GM20431 (cell line): Measurements from ENCODE around the gene HDAC4.

Source experiments
- in situ Hi-C: fragments of 300-500 bp; cut with MseI, MboI; formaldehyde crosslinking; loops from one replicate; pipeline ENCODE4 v1.15.0; 2020; ENCODE audit warnings: low sequenced_read_pairs; ENCODE audit not compliant: unreplicated experiment

HDAC4 gene

GRCh38 chr2:239215136-239215925 is 185.5 kb downstream of the HDAC4 start:
- in situ Hi-C loops = no loop called here

- in situ Hi-C loops = no loop called here
These were observed 186.1 kb downstream of the HDAC4 start for GRCh38 chr2:239214725-239215124.

- in situ Hi-C loops = no loop called here
These were observed 187.1 kb downstream of the HDAC4 start for GRCh38 chr2:239213643-239214101.

GRCh38 chr2:239212929-239213642 is 187.7 kb downstream of the HDAC4 start:
- in situ Hi-C loops = no loop called here

- in situ Hi-C loops = no loop called here
These were observed 188.5 kb downstream of the HDAC4 start for GRCh38 chr2:239212121-239212928.

- in situ Hi-C loops = no loop called here
These were observed 189.3 kb downstream of the HDAC4 start for GRCh38 chr2:239211396-239212094.

DNA sequence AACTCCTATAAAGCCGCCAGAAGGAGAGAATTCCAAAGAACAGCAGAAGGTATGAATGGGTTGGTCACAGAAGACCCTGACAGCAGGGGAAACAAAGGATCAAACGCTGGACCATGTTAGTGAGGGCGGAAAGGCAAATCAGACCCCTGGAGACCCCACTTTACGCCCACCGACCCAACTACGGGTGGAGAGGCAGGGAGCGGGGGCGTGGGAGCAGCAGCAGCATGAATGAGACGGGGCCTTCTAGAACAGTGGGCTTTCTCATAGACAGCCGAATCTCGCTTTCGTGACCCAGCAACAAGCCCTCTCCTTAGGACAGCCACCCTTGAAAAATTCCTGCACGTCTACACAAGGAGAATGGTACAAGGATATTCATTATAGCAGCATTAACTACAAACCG is 191.0 kb downstream of the HDAC4 start:
- in situ Hi-C loops = no loop called here

DNA sequence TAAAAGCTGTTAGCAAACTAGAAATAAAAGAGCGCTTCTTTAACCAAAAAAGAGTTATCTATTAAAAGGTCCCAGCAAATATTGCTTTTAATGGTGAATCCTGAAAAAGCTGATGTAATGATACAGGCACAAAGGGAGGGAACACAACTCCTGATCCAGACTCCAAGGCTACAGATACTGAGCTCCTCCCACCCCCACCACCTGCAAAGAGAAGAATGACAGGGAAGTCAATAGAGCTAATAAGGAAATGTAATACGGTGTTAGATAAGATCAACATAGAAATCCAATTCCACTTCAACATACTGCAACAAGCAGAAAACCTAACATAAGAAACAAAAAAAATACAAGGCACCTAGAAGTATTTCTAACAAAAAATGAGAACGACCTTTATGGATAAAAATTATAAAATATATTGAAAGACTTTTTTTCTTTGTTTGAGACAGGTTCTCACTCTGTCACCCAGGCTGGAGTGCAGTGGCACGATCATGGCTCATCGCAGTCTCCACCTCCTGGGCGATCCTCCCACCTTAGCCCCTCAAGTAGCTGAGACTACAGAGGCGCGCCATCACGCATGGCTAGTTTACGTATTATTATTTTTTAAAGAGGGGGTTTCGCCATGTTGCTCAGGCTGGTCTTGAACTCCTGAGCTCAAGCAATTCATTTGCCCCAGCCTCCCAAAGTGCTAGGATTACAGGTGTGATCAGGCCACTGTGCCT is 192.2 kb downstream of the HDAC4 start:
- in situ Hi-C loops = no loop called here

GRCh38 chr2:239206851-239207250 is 194.0 kb downstream of the HDAC4 start:
- in situ Hi-C loops = no loop called here

- in situ Hi-C loops = no loop called here
These were observed 194.8 kb downstream of the HDAC4 start for GRCh38 chr2:239206042-239206441.

DNA sequence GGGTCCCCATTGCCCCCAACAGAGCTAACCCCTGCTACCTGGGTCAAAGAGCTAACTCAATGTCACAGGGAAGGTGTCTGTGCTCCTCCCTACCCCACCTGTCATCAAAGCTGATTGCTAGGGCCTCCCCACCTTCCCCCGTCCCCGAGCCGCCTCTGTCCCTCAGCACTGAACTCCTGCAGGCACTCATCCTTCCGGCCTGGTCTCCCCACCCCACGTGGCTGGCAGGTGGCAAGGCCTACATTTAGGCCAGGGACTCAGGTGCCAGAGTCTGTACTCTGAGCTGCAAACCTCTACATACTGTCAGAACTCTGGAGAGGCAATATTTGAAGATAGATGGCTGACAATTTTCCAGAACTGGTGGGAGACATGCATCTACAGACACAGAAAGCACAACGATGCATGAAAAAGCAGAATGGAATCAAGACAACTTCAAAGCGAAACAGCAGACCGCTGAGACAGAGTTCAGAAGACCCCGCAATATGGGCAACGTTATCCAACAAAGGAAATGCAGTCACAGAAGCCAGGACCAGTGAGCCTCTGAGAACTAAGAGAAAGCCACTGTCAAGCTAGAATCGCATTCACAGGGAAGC is 195.8 kb downstream of the HDAC4 start:
- in situ Hi-C loops = no loop called here

GRCh38 chr2:239204136-239204875 is 196.5 kb downstream of the HDAC4 start:
- in situ Hi-C loops = no loop called here

GRCh38 chr2:239203443-239204135 is 197.2 kb downstream of the HDAC4 start:
- in situ Hi-C loops = no loop called here

DNA sequence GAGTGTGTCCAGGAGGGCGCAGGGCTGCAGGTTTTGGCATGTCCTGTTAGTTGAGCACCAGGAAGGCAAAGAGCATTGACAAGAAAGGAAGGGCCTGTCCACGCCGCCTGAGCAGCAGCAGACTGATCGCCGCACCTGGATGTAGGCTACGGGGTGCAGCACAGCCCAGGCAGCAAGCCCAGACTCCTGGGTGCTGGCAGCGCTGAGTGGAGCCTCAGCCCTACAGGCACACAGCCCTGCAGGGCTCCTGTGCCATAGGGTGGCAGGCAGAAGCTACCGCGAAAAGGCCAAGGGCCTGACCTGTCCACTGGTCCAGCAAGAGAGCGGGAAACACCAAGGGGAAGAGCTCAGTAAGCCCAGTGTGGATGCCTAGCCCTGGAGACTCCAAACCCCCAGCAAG is 198.0 kb downstream of the HDAC4 start:
- in situ Hi-C loops = no loop called here

DNA sequence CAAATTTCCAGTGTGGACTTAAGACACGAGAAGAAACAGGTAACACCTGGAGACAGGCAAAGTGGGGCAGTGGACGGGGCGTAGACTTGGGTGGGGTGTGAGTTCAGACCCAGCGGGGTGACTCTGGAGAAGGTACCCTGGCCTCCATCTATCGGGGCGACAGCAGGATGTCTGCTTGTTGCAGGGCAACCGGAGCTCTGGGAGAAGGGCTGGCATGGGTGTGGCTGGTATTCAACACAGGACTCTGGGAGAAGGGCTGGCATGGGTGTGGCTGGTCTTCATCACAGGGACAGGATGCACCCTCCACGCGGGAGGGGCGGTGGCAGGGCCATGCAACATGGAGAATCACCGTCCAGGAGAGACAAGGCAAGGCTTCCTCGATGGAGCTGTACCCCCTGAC is 198.5 kb downstream of the HDAC4 start:
- in situ Hi-C loops = no loop called here

- in situ Hi-C loops = no loop called here
These were observed 198.9 kb downstream of the HDAC4 start for GRCh38 chr2:239201884-239202283.

GRCh38 chr2:239201531-239201876 is 199.3 kb downstream of the HDAC4 start:
- in situ Hi-C loops = no loop called here
